ENCODE measurements around the gene TMEM185B.
"Not testable (repeated sequence)": the region's sequence is repeated elsewhere in the genome, so short reads cannot be mapped to it uniquely, and the experiment has no call there.

The TMEM185B gene

DNA sequence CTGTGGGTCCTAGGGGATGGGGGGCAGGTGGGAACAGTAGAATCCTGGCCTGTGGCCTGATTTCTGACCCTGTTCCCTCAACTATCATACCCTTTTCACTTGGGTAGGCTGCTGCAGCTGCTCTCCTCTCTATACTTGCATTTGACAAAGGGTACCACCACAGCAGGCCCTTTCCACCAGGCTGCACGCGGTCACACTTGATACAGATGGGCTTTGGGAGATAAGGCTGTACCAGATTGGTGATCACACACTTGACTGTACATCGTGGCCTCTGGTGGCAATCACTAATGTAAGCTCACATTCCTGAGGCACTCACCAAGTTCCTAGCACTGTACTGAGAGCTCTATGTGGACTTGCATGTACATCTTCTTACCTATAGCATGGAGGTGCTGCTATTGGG is 27.9 kb upstream of the TMEM185B start:
- DNase-seq = no peak

GRCh38 chr2:120250640-120251039 is 27.4 kb upstream of the TMEM185B start:
- no peak for DNase-seq

GRCh38 chr2:120247851-120248250 is 24.7 kb upstream of the TMEM185B start:
- no peak for DNase-seq

GRCh38 chr2:120246546-120247300 is 23.5 kb upstream of the TMEM185B start:
- DNase-seq = no peak

GRCh38 chr2:120245520-120246332 is 22.5 kb upstream of the TMEM185B start:
- no peak for DNase-seq

DNA sequence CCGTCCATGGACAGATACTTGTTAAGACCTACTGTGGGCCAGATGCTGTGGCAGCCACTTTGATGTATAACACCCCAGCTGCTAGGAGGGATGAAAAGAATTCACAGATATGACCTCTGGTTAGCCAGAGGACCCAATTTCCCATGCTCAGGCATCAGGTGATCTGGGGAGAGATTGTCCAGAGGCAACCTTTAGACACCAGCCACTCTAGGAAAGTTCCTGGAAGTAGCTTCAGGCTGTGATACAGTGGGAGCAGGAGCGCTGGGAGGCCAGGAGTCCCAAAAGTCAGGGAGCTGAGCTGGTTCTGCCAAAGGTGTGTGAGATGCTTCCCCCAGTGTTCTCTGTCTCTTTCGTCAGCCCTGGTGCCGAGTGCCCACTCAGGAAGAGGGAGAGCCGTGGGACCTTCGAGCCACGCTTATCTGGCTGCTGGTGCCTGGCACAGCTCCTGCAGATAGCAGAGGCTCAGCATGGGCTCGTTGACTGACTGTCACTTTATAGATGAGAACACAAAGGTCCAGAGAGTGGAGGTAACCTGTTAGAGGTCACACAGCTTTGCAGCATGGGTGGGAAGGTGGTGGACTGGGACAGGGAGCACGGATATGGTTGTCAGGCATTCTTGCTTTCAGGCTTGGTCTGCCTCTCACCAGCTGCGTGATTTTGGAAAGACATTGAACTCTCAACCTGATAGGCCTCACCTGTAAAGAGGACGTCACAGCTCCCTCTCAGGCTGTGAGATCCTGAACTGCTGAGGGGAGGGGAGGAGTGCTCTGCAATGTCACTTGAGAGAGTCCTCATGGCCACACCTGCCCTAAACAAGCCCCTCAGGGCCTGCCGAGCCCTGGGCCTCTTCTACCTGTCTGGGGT is 21.7 kb upstream of the TMEM185B start:
- no peak for DNase-seq

DNA sequence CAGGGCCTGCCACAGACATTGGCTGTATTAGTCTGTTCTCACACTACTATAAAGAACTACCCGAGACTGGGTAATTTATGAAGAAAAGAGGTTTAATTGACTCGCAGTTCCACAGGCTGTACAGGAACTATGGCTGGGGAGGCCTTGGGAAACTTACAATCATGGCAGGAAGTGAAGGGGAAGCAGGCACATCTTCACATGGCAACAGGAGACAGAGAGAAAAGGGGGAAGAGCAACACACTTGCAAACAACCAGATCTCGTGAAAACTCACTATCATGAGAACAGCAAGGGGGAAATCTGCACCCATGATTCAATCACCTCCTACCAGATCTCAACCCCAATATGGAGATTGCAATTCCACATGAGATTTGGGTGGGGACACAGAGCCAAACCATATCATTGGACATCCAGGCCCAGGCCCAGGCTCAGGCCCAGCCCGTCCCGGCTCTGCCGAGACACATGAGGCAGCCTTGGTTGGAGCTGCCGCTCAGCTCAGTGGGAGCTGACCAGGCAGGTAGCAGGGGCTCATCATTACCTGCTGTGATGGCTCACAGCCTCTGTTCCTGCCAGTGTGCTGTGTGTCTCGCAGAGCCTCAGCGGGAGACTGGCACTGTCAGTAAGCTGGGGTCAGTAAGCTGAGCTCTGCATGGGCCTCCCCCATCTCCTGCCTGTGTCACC is 20.8 kb upstream of the TMEM185B start:
- no peak for DNase-seq

GRCh38 chr2:120243211-120243610 is 20.0 kb upstream of the TMEM185B start:
- no peak for DNase-seq

- no peak for DNase-seq
Observed at GRCh38 chr2:120241684-120242083, 18.5 kb upstream of the TMEM185B start.

DNA sequence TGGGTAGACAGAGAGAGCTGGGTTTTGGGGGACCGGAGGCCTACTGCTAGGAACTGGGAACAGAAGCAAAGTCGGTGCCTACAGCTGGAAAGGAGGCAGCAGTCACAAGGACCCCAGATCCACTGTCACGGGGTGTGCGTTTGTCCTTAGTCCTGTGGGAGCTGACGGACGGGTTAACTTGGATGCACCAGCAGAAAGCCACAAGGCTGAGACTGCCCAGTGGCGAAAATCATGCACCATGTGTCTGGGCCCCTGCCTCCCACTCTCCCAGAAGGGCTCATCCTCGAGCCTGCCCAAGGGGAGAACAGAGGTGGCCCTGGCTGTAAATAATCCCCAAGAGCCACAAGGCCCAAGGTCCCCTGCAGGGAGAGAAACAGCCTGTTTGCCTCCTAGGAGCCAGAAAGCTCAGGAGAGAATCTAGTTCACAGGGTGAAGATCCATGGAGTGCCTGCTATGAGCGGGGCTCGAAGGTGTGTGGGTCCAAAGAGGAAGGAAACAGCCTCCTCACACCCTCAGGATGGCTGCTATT is 17.8 kb upstream of the TMEM185B start:
- DNase-seq = no peak

DNA sequence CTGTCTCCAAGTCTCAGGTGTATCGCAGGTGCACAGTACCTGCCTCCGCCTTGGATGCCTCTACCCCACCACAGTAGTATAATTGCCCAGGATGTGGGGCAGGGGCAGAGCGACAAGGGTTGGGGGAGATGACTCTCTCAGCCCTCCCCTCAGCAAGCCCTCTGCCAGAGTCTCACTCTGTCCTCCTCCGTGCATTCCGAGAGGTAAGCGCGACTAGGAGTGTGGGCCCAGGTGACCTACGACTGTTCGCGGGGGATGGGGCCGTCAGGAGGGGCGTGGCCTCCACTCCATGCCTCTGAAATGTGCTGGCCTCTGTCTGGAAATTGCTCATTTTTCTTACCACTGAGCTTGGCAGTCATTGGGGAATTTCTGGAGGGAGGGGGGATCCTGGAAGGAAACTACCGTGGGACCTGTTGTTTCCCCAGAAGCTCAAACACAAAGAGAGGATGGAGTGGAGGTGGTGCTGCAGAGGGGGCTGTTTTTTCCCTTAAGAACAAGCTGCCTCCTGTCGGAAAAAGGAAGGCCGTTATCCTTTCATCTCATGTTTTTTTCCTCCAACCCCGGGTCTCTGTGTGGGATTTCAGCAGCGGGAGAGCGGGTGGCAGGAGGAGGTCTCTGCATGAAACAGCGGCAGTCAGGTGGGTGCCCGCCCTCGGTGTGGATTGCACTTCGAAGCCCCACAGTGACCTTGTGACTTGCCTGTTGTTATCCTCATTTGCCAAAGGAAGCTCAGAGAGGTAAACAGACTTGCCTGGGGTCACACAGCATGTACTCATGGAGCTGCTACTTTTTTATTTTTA is 16.5 kb upstream of the TMEM185B start:
- no peak for DNase-seq

DNA sequence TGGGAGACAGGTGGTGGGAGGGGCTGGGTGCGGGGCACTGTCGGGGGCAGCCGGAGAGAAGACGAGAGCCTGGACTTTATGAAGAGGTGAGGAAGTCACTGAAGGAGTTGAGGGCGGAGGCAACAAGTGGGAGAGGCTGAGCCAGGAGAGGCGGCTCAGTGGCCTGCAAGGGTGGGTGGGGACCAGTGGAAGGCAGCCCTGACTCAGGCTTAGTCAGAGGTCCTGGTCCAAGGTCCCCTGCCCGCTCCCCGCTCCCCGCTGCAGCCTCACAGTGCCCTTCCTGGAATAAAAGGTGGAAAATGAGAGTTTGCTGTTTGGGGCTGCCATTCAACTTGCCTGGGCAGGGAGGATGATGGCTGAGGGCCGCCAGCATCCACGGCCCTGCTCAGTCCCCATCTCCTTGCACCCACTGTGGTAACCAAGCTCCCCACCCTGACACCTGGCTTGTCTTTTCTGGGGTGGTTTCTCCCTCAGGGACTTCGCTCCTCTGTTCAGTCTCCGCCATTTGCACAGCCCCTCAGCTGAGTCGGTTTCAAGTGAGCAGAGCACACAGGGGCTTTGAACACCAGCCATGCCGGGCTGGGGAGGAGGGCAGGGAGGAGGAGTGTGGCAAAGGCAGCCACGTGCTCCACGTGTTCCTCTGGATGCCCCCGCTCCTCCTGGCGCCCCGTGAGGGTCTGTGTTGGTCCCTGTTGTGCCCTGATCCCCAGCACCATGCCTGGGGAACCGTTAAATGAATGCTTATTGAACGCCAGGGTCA is 15.7 kb upstream of the TMEM185B start:
- DNase-seq = no peak

GRCh38 chr2:120237491-120237902 is 14.3 kb upstream of the TMEM185B start:
- no peak for DNase-seq

DNA sequence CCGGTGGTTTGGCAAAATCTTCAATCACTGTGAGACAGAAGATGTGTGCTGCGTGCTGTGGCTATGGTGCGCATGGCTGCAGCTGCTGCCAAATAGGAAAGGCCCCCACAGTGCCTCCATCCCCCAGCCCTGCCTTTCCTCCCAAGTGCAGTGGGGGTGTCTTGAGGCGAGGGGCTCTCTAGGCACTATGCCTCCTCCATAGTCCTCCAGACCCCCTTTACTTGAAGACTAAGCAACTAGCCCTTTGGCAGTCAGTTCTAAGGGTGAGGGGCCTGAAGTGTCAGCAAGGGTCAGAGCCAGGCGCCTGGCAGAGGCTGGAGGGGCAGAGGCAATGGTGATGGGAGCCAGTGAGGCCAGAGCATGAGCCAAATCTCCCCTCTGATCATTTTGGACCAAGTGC is 13.6 kb upstream of the TMEM185B start:
- DNase-seq = no peak

- no peak for DNase-seq
Observed at GRCh38 chr2:120236316-120236715, 13.1 kb upstream of the TMEM185B start.

DNA sequence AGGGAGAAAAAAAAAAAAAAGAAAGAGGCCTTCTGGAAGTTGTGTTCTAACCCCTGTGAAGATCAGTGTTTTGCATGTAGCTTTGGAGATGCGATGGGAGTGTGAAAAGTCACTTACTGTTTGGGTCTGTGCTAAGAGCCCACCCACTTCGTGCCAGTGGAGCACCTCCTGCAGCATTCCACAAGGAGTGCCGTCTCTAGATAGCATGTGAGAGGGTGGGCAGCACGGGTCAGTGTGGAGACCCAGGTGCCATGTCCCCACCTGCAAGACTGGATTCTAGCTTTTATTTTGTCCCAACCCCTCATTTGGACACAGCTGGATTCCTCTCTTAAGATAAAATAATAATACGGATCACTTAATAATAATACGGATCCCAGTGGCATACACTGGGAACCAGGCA is 12.5 kb upstream of the TMEM185B start:
- no peak for DNase-seq

- not testable (repeated sequence) for DNase-seq
Observed at GRCh38 chr2:120235158-120235557, 12.0 kb upstream of the TMEM185B start.

DNA sequence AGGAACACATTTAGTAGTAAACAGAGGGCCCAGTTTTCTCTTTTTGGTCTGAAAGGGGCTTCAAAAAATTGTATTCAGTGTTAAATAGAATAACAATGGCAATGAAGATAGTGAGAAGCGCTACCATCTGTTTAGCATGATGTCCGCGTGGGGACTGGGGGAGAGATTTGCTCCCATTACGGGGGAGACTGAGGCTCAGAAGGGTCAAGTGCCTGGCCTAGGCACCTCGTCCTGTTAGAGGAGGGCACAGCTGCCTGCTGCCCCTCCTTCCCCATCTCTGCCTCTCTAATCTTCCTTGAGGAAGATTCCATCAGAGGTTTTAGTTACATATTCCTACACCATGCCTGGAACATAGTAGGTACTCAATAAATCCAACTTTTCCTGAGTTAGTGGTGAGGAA is 10.1 kb upstream of the TMEM185B start:
- DNase-seq = no peak

DNA sequence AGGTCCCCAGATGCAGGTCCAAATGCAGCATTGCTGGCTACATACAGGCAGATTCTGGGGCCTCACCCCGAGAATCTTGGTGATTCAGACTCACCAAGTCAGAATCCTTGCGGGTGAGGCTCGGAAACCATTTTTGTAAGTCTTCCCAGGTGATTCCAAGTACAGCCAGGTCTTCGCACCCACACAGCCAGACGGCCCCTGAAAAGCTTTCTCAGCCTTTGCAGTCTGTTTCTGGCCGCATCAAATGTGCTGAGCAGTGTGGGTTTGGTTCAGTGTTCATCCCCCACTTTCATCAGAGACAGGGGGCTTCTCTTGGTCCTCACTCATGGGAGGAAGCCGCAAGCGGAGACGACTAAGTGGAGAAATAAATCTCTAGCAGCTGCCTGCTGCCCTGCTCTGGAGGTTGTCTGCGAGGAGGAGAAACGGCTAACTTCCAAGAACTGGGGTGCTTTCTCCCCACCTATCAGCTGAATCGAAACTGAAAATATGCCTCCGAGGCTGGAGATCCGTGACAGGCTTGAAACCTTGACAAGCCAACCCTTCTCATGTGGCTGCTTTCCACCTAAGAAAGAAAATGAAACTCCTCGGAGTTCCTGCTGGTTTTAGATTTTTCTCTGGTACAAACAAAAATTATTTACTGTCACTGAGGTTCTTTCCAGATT is 8.9 kb upstream of the TMEM185B start:
- peak; percentile 18 for DNase-seq

DNA sequence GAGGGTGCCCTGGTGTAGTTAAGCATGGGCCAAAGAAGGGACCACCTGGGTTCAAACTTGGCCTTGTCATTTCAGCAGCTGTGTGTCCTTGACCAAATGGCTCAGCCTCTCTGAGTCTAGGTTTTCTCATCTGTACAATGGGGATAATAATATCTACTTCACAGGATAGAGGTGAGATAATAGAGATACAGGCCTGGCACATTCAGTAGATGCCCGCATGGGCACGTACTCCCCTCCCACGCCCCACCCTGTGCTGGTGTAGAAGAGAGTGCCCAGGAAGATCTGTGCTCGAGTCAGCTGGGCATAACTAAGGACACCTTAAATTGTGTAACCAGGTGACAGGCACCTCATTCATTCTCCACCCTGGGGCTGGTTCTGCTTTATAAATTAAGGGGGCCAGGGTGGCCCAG is 8.4 kb upstream of the TMEM185B start:
- no peak for DNase-seq
